OCI-LY7 (cell line): Measurements from ENCODE around the gene LAMA3. TPM values are rescaled to one million over a fixed set of nuclear protein-coding genes. Genes with fewer than 3 reads are reported as not detected.

Experiments
- BruUV-seq: library from RNA; stranded (reverse); fragments of 400-500 nt; replicated peaks from 2 replicates; lab custom pipeline; 2021; lab: Mats Ljungman, UMichigan
- CTCF ChIA-PET: fragments of 300-600 bp; sonication (Branson Sonifier 250); formaldehyde crosslinking; loops from one replicate; lab custom pipeline; 2022; ENCODE audit warnings: antibody characterized with exemption; ENCODE audit not compliant: unreplicated experiment; lab: Charles Lee
- POLR2A ChIA-PET: fragments of 300-600 bp; sonication (Branson Sonifier 250); formaldehyde crosslinking; loops from one replicate; lab custom pipeline; 2022; ENCODE audit warnings: antibody characterized with exemption; lab: Charles Lee
- DNase-seq: peaks from one replicate; pipeline ENCODE4 v3.0.0-alpha.2; 2015; ENCODE audit warnings: low spot score
- H2AFZ ChIP-seq: fragments of 200-600 bp; sonication (generic), shearing (Covaris generic); 2 replicates; pipeline ENCODE4 v1.6.1; 2014; ENCODE audit warnings: mild to moderate bottlenecking, antibody characterized with exemption, low read length, moderate library complexity
- H3K27ac ChIP-seq: fragments of 200-600 bp; sonication (generic); 2 replicates; pipeline ENCODE4 v1.5.1; 2014; ENCODE audit warnings: mixed run types, low read depth, mild to moderate bottlenecking, moderate library complexity, low read length, inconsistent platforms; ENCODE audit not compliant: poor library complexity, severe bottlenecking
- H3K36me3 ChIP-seq: fragments of 200-600 bp; sonication (generic); 2 replicates; pipeline ENCODE4 v1.6.1; 2014; ENCODE audit warnings: mild to moderate bottlenecking, antibody characterized with exemption, low read length, moderate library complexity, mixed read lengths; ENCODE audit not compliant: insufficient read depth
- H3K4me1 ChIP-seq: fragments of 200-600 bp; sonication (generic); 2 replicates; pipeline ENCODE4 v1.5.1; 2014; ENCODE audit warnings: mild to moderate bottlenecking, low read length; ENCODE audit not compliant: insufficient read depth, poor library complexity, severe bottlenecking
- H3K4me2 ChIP-seq: fragments of 200-600 bp; sonication (generic); 2 replicates; pipeline ENCODE4 v1.6.1; 2014; ENCODE audit warnings: mild to moderate bottlenecking, low read length
- H3K4me3 ChIP-seq: fragments of 200-600 bp; sonication (generic); 2 replicates; pipeline ENCODE4 v1.5.1; 2014; ENCODE audit warnings: mild to moderate bottlenecking, low read depth, low read length; ENCODE audit not compliant: poor library complexity, severe bottlenecking
- H3K79me2 ChIP-seq: fragments of 200-600 bp; sonication (generic); 2 replicates; pipeline ENCODE4 v1.6.1; 2016; ENCODE audit warnings: low read depth, mild to moderate bottlenecking, low read length, moderate library complexity, mixed read lengths; ENCODE audit not compliant: insufficient read depth
- H3K9me2 ChIP-seq: fragments of 200-600 bp; sonication (generic); 2 replicates; pipeline ENCODE4 v1.6.1; 2016; ENCODE audit warnings: mild to moderate bottlenecking, low read length, mixed read lengths; ENCODE audit not compliant: insufficient read depth
- H3K9me3 ChIP-seq: fragments of 200-600 bp; sonication (generic); 2 replicates; pipeline ENCODE4 v1.6.1; 2014; ENCODE audit warnings: mild to moderate bottlenecking, mixed run types, low read length, mixed read lengths
- H4K20me1 ChIP-seq: fragments of 200-600 bp; sonication (generic); 2 replicates; pipeline ENCODE4 v1.6.1; 2014; ENCODE audit warnings: mild to moderate bottlenecking, antibody characterized with exemption, low read length, moderate library complexity, mixed read lengths; ENCODE audit not compliant: insufficient read depth
- EZH2phosphoT487 ChIP-seq: fragments of 200-600 bp; sonication (generic); IDR thresholded peaks from 2 replicates; pipeline ENCODE4 v1.6.1; 2018; ENCODE audit warnings: low read depth, borderline replicate concordance, mild to moderate bottlenecking, mixed run types, antibody characterized with exemption, low read length, moderate library complexity, mixed read lengths
- intact Hi-C: fragments of 100-400 bp; cut with micrococcal nuclease; formaldehyde crosslinking; loops from one replicate; pipeline ENCODE4 v1.10.0; 2022; ENCODE audit not compliant: unreplicated experiment
- total RNA-seq, 2 experiments: library from RNA; depleted of rRNA in 1 of 2; stranded (reverse); fragments of >200 nt in 1 of 2; shearing (Covaris generic) in 1 of 2; gene quantifications; 2 replicates each; pipeline ENCODE4 v1.2.3, GENCODE V29; 2014 to 2022
- TF ChIP-seq, protein P1 (sequence below): fragments of 200-600 bp; sonication (generic); conservative IDR thresholded peaks from 2 replicates; pipeline ENCODE4 v1.5.1; 2014; ENCODE audit warnings: mild to moderate bottlenecking, antibody characterized with exemption, low read length, moderate library complexity, mixed read lengths

Gene LAMA3
- total RNA-seq, 2 experiments from 2014 or later, result 0.16 to 1.6 TPM

DNA sequence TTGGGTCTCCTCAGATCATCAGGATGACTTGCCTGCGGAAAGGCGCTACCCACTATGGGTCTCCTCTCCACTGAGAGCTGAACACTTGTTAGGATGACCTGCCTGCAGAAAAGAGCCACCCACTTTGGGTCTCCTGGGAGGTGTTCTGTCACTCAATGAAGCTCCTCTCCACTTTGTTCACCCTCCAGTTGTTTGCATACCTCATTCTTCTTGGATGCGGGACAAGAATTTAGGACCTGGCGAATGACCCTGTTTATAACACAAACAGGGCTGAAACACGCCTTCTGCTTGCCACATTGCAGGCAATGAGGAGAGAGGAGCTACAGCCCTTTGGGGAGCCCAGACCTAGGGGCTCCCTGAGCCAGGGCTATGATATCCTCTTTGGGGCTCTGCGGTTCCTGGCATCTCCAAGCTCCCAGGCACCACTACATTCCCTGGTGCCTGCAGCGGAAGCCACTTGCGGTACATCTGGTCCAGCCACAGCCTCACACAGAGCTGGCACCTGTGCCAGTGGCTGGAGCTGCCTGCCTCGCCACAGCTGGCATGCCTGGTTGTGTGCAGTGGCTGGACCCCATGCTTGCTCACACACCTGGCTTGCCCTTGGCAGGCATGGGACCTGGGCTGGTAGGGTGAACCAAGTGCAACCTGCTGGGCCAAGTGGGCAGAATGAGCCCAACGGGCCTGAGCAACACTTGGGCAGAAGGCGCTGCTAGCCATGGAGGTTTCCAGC is 47.2 kb upstream of the LAMA3 start:
- no peak for DNase-seq
- intact Hi-C loops, result no loop called here
- BruUV-seq, result no TSS peak
- Histone ChIP-seq H4K20me1 (no peaks in the 10 kb centered on the region), H3K9me2 (no peaks in the 10 kb centered on the region), H3K79me2 (no peaks in the 10 kb centered on the region), H3K4me2 (no peak overlapping the region), H2AFZ (no peak overlapping the region), H3K4me1 (no peaks in the 10 kb centered on the region), H3K4me3 (no peak overlapping the region), H3K9me3 (no peaks in the 10 kb centered on the region), H3K27ac (no peak overlapping the region), H3K36me3 (no peaks in the 10 kb centered on the region)
- ChIA-PET CTCF (no interaction called here), POLR2A (no interaction called here)
- TF ChIP-seq EZH2phosphoT487, result no peak
- TF ChIP-seq, protein P1, sequence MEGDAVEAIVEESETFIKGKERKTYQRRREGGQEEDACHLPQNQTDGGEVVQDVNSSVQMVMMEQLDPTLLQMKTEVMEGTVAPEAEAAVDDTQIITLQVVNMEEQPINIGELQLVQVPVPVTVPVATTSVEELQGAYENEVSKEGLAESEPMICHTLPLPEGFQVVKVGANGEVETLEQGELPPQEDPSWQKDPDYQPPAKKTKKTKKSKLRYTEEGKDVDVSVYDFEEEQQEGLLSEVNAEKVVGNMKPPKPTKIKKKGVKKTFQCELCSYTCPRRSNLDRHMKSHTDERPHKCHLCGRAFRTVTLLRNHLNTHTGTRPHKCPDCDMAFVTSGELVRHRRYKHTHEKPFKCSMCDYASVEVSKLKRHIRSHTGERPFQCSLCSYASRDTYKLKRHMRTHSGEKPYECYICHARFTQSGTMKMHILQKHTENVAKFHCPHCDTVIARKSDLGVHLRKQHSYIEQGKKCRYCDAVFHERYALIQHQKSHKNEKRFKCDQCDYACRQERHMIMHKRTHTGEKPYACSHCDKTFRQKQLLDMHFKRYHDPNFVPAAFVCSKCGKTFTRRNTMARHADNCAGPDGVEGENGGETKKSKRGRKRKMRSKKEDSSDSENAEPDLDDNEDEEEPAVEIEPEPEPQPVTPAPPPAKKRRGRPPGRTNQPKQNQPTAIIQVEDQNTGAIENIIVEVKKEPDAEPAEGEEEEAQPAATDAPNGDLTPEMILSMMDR, result no peak

DNA sequence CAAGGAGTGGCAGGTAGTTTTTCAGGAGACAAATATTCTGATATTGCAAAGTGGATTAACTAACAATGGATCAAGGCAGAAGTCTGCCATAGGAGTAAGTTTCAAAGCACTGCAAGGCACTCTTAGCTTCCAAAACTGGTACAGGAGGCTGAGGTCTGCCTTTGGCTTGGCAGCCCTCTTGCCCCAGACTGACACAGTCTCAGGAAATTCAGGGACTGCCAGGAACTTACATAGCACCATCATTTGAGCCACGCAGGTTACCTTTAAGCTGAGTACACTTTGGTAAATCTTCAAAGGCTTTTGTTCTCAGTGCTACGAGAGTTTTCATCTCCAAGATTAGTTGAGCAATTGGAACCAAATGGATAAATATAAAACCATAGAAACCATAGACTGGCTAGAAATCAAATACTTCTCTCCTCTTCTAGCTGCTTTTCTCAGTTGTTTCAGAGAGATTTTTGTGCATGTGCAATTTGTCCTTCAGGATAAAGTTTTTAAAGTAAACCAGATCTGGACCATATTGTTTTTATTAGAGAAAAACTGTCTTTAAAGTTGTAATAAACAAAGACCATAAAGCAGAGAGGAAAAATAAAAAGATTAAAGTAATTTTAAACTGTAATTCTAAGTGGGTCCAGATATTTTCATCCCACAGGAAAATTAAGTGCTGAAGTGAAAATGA is 45.3 kb upstream of the LAMA3 start:
- no peaks in the 10 kb centered on the region for H3K79me2 ChIP-seq
- ChIA-PET POLR2A (interaction anchor here (0.9 kb wide), 1 partner anchor 134 kb away, joined by 3 read pairs; no protein-coding TSS in a partner anchor), CTCF (no interaction called here)
- no peaks in the 10 kb centered on the region for H4K20me1 ChIP-seq
- TF ChIP-seq EZH2phosphoT487, result no peak
- no peak overlapping the region for H3K4me3 ChIP-seq
- intact Hi-C loops, result no loop called here
- H2AFZ ChIP-seq, result no peak overlapping the region
- H3K9me2 ChIP-seq, result no peaks in the 10 kb centered on the region
- DNase-seq, result no peak
- no peak overlapping the region for H3K27ac ChIP-seq
- BruUV-seq, result no TSS peak
- no peaks in the 10 kb centered on the region for H3K4me1 ChIP-seq
- no peaks in the 10 kb centered on the region for H3K9me3 ChIP-seq
- no peaks in the 10 kb centered on the region for H3K36me3 ChIP-seq
- no peak overlapping the region for H3K4me2 ChIP-seq

DNA sequence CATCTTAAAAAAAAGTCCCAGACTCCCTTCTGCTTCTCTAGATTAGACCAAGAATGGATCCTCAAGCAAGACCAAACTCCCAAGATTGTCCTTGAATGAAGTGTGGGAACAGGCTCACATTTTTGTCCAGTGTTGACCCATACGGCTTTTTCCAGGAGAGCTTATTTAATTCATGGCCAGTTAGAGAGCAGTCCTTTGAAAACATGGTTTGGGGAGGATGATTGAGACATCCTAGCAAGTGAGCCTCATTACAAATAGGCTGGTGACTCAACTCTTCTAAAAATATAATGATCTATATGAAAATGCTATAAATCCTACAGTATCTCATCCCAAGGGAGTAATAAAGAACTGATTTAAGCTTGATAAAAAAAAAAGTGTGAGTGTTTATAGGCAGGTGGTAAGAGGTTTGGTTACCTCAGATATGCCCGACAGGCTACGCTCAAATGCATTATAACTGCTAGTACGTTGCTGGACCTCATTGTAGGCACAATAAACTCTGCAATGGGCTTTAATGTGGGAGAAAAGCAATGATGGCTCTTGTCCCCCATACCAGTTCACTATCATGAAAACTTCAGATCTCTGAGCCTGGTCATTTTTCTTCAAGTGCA is 43.6 kb upstream of the LAMA3 start:
- H3K9me3 ChIP-seq, result no peaks in the 10 kb centered on the region
- no peaks in the 10 kb centered on the region for H3K36me3 ChIP-seq
- no peaks in the 10 kb centered on the region for H3K79me2 ChIP-seq
- intact Hi-C loops, result no loop called here
- DNase-seq, result no peak
- no peak overlapping the region for H3K4me3 ChIP-seq
- H4K20me1 ChIP-seq, result no peaks in the 10 kb centered on the region
- POLR2A ChIA-PET, result no interaction called here
- no peak overlapping the region for H3K4me2 ChIP-seq
- TF ChIP-seq, protein P1, result no peak
- TF ChIP-seq EZH2phosphoT487, result no peak
- no TSS peak for BruUV-seq
- H3K9me2 ChIP-seq, result no peaks in the 10 kb centered on the region
- no peak overlapping the region for H3K27ac ChIP-seq
- H3K4me1 ChIP-seq, result no peaks in the 10 kb centered on the region
- CTCF ChIA-PET, result no interaction called here
- H2AFZ ChIP-seq, result no peak overlapping the region
